Mucosa of stomach (tissue), 1 donor: ENCODE data around the gene COMMD4.
"Not testable (repeated sequence)": the region's sequence is repeated elsewhere in the genome, so short reads cannot be mapped to it uniquely, and the experiment has no call there.

Experiments
- H3K27me3 ChIP-seq: one replicate; pipeline ENCODE4 v1.7.0; 2013; ENCODE audit warnings: mild to moderate bottlenecking, low read length; ENCODE audit not compliant: control insufficient read depth, insufficient read depth
- H3K36me3 ChIP-seq: one replicate; pipeline ENCODE4 v1.7.0; 2013; ENCODE audit warnings: low read length; ENCODE audit not compliant: control insufficient read depth, insufficient read depth
- H3K4me1 ChIP-seq: one replicate; pipeline ENCODE4 v1.7.0; 2013; ENCODE audit warnings: mild to moderate bottlenecking, low read length; ENCODE audit not compliant: control insufficient read depth, insufficient read depth
- H3K4me3 ChIP-seq: one replicate; pipeline ENCODE4 v1.7.0; 2013; ENCODE audit warnings: low read length
- H3K9ac ChIP-seq: one replicate; pipeline ENCODE4 v1.7.0; 2013; ENCODE audit warnings: mild to moderate bottlenecking, low read length, moderate library complexity
- H3K9me3 ChIP-seq: one replicate; pipeline ENCODE4 v1.7.0; 2013; ENCODE audit warnings: mild to moderate bottlenecking, low read length, moderate library complexity; ENCODE audit not compliant: control insufficient read depth
- donor health status: Pancreatic carcinoma.

Gene COMMD4

DNA sequence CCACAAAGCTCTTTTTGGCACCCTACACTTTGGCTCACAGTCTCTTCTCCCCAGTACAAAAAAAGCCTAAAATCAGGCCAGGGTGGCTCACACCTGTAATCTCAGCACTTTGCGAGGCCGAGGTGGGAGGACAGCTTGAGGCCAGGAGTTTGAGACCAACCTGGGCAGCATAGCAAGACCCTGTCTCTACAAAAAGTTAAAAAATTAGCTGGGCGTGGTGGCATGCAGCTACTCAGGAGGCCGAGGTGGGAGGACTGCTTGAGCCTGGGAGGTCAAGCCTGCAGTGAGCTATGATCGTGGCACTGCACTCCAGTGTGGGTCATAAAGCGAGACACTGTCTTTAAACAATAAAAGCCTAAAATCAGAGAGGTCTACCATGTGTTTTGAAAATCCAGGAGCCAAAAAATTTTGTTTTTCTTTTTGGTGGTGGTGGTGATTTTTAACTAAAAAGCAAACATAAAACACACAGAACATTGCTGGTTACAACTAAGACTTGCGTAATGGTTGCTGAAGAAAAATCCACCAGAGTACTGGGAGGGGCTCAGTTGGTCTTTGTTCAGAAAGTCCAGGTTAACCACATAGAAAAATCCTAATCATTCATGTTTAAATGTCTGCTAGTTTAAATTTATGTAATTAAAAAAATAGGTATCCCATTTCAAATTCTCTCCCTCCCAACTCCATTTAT lies 34.2 kb downstream of the COMMD4 start:
- no peaks in the 10 kb centered on the region for H3K27me3 ChIP-seq
- no peaks in the 10 kb centered on the region for H3K9me3 ChIP-seq
- H3K4me3 ChIP-seq: no peak overlapping the region
- H3K36me3 ChIP-seq: peaks cover 5% of the 10 kb centered on the region
- peaks cover 20% of the 10 kb centered on the region for H3K4me1 ChIP-seq
- no peak overlapping the region for H3K9ac ChIP-seq

DNA sequence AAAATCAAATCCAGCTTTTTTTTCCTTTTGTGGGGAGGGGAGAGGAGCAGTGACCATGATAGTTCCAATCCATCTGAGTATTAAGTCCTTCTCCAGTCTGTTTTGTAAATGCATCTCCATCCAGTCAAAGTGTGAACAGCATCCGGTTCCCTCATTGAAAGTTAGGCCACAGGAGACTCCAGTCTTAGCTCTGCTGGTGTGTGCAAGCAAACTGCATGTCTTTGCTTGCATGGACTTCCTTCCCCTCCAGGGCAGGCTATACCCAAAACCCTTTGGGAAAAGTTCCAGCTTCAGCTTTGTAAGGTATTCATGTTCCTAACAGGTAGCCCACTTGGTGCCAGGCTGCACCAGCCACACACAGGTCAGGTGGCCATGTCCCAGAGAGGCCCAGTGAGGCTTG lies 35.6 kb downstream of the COMMD4 start:
- Histone ChIP-seq H3K36me3 (peaks cover 5% of the 10 kb centered on the region), H3K9me3 (no peaks in the 10 kb centered on the region), H3K4me1 (peaks cover 20% of the 10 kb centered on the region), H3K4me3 (no peak overlapping the region), H3K9ac (no peak overlapping the region), H3K27me3 (no peaks in the 10 kb centered on the region)

DNA sequence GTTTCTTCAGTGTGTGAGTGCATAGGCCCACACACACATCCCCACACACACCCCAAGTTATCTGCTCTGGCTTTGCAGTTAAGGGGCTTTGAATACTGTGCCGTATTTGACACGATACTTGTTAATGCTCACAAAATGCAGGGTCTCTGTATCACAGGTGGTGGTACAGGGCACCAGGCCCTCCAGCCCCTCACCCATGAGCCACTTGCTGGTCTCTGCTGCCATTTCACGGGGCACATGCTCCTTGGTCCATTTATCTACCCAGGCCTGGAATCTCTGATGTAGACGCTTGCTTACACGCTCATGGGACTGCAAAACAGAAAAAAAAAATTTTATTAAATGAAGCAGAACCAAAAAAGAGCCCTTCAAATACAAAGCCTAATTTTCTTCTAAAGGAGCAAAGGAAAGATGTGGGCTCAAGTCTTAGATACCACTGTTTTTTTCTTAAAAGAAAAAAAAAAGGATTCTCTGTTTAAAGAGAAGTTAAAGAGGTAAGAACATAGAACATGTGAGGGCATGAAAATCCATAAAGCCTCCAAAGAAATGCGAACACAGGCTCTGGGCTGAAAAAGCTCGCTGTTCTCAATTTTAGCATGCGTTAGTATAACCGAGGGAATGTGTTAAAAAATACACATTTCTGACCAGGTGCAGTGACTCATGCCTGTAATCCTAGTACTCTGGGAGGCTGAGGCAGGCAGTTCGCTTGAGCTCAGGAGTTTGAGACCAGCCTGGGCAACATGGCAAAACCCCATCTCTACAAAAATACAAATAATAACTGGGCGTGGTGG lies 36.2 kb downstream of the COMMD4 start:
- no peaks in the 10 kb centered on the region for H3K9me3 ChIP-seq
- no peak overlapping the region for H3K4me3 ChIP-seq
- no peaks in the 10 kb centered on the region for H3K27me3 ChIP-seq
- peaks cover 20% of the 10 kb centered on the region for H3K4me1 ChIP-seq
- no peak overlapping the region for H3K9ac ChIP-seq
- peaks cover 5% of the 10 kb centered on the region for H3K36me3 ChIP-seq

DNA sequence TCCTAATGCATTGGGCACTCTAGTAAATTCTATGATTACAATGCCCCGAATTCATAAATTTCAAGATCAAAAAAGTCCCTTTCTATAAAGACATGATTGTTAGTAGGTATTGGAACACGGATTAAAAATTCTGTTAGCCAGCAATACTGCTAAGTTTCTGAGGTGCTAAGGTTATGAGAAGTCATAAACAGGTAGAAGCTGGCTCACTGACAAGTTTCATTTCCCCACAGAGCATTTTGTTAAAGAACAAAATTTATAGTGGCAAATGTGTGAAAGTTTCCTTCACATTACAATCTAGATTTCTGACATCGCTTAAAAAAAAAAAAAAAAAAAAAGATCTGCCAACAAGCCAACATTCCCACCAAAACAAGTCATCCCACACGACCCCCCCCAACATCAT lies 44.9 kb downstream of the COMMD4 start:
- no peak overlapping the region for H3K9ac ChIP-seq
- H3K36me3 ChIP-seq: peaks cover 11% of the 10 kb centered on the region
- H3K9me3 ChIP-seq: no peaks in the 10 kb centered on the region
- H3K4me1 ChIP-seq: no peaks in the 10 kb centered on the region
- no peak overlapping the region for H3K4me3 ChIP-seq
- H3K27me3 ChIP-seq: no peaks in the 10 kb centered on the region

DNA sequence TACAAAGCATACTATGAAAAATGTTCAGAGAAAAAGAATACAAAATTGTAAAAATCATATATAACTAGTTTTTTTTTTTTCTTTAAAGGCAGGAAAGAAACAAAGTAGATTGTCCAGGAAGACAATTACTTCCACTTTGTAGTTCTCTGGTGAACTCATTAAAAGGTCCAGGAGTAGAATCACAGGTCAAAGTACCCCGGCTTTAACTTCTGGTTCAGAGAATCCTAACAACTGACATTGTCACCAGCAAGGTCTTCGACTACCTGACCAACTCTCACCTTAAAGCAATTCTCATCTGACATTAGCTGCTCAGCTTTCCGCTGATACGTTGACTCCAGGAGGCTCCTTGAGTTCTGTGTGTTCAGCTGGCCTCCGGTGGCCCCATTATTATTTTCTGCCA lies 48.1 kb downstream of the COMMD4 start:
- not testable (repeated sequence) for H3K4me1 ChIP-seq, H3K9me3 ChIP-seq, H3K27me3 ChIP-seq, H3K9ac ChIP-seq, H3K4me3 ChIP-seq
- H3K36me3 ChIP-seq: peaks cover 11% of the 10 kb centered on the region
